HG03060 (cell line): ENCODE measurements around the gene FBXO30.

ENCODE experiments used
- ATAC-seq: cut with Tn5 transposase; IDR thresholded peaks from one replicate; pipeline ENCODE4 v1.9.1; 2021; ENCODE audit warnings: low read depth, moderate number of reproducible peaks; ENCODE audit not compliant: unreplicated experiment

Gene FBXO30

DNA sequence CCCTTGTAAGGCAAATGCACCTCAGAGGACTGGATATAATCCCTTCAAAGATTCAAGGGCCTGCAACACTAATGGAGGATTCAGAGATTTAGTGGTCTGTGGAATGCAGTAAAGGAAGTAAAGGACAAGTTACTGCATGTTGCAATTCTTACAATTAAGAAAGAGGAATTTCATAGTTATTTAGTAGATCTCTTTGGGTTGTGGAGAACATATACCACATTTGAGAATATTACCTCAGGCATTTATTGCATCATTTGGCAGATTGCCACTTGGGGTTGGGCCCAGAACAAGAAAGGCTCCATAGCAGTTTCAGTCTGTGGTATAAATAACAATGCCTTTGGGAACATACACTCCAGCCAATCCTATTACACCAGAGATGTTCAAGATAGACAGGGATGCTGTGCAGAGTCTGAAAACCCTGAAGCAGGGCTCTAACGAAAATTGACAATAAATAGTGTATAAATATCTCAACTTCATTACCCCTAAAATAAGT is 58.4 kb downstream of the FBXO30 start:
- no peak for ATAC-seq

GRCh38 chr6:145755682-145756081 is 58.9 kb downstream of the FBXO30 start:
- no peak for ATAC-seq

DNA sequence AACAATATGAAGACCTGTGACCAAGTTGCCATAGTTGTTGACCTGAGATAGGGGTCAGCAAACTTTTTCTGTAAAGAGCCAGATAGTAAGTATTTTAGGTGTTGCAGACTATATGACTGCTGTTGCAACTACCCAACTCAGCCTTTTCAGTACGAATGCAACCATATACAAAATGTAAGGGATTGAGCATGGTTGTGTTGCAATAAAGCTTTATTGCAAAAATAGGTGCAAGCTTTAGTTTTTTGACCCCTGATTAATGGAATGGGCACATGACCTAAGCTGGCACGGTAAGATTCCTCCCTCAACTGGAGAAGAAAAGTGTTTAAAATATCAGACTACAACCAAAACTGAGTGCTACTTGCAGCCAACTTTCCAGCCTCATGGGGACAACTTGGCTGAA is 62.0 kb downstream of the FBXO30 start:
- ATAC-seq, result no peak

- ATAC-seq, result peak; percentile 81
Measured at GRCh38 chr6:145749632-145750031, 65.0 kb downstream of the FBXO30 start.

DNA sequence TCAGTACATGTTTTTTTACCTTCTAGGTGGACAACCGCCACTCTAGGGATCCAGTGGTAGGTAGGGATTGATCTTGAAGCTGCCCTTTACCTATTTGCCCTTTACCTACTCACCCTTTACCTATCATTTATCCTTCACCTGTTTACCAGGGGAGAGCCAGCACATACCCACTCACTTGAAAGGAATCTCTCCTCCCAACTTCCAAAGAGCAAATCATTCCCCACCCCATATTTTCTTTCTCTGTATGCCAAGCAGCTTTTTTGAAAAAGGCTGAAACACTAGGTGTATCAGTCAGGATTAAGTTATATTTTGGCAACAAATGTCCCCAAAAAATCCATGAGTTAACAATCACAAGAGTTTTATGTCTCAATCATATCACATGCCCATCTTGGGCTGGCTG is 68.7 kb downstream of the FBXO30 start:
- no peak for ATAC-seq

- ATAC-seq, result no peak
Measured at GRCh38 chr6:145744619-145745018, 70.0 kb downstream of the FBXO30 start.
